Dermis blood vessel endothelial cell (primary cell): ENCODE results near the gene THY1. TPM values are rescaled to one million over a fixed set of nuclear protein-coding genes. Genes with fewer than 3 reads are reported as not detected.

Experiments used
- DNase-seq: peaks from one replicate; pipeline ENCODE4 v3.0.0; 2010
- total RNA-seq: library from RNA; depleted of rRNA; stranded (reverse); fragments of >200 nt; gene quantifications from 2 replicates; pipeline ENCODE4 v1.2.3, GENCODE V29; 2014

The THY1 gene
- total RNA-seq, 1 donor from 2014 or later: 1.0 TPM

DNA sequence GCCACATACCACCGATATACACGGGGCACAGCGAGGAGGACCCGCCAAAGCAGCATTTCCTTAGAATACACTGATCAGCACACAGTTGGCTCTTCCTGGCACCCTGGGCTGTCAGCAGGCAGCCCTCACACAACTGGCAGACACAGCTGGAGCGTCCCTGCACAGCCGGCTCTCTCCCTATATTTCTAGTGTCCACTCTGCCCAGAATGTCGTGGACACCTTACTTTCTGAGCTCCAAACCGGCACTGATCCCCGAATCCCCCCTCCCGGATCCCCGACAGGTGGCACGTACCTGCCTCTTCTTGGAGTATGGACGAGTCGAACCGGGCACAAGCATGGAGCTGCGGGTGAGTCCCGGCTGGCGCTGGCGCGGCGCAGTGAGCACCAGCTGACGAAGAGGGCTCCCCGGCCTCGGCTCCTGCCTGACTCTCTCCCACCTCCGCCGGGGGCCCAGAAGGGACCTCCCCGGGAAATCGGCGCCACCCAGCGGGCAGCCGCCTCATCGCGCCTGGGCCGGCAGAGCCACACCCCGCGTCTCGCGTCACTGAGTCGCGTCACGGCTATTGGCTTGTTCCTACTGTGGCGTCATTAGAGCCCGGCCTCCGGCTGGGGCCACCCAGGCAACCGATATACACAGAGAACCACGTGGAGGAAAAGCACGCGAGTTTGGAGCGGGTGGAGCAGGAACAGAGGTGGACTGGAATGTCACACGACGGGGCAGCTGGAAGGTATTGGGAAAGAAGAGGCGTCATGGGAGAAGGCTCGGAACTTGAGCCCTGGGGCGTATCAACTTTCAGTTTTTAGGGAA is 41.6 kb downstream of the THY1 start, which contains the start of gene USP2:
TSS of gene USP2 (minus strand) at position 510 of the 808 bp plus-strand sequence. CDS start 8,210 bp downstream, outside the sequence.
- DNase-seq: peak; percentile 96

DNA sequence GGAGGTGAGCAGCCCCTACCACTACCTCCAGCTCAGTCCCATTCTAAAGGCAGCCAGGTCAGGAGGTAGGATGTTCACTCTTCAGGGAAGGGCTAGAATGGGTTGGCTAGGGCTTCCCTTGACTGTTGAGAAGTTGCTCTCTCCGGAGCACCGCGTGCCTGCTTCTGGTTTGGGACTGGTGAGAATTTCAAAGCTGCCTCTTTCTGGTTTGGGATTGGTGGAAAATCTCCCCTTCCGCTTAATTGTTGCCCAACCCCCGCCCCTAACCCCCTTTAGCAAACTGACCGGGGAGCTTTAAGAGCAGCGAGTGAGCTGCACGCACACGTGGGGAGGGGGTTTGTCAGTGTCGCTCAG is 42.2 kb downstream of the THY1 start:
- no peak for DNase-seq

DNA sequence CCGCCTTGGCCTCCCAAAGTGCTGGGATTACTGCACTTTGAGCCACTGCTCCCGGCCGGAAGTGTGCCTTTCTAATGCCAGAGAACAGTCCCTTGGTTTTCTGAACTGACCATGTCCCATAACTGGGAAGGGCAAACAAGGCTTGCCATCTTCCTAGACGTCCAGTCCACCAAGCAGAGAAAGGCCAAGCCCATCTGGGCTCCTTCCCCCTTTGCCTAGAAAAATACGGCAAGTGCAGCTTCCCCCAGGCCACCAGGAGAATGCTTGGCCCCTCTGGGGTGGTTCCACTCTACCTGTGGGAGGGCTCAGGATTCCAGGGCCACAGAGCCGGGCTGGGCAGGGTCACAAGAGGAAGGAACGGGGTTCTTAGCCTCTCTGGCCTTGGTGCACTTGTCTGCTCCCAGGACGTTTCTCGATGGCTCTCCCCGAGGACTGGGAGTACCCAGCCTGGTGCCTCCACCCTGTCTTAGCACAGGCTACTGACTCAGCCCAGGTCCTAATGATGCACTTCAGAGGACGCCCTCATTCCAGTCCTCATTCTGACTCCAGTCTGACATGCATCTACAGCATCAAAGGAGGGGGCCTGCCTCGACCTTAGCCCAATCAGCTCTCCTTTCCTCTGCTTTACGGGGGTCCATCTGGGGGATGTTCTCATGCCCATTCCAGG is 42.7 kb downstream of the THY1 start:
- no peak for DNase-seq

DNA sequence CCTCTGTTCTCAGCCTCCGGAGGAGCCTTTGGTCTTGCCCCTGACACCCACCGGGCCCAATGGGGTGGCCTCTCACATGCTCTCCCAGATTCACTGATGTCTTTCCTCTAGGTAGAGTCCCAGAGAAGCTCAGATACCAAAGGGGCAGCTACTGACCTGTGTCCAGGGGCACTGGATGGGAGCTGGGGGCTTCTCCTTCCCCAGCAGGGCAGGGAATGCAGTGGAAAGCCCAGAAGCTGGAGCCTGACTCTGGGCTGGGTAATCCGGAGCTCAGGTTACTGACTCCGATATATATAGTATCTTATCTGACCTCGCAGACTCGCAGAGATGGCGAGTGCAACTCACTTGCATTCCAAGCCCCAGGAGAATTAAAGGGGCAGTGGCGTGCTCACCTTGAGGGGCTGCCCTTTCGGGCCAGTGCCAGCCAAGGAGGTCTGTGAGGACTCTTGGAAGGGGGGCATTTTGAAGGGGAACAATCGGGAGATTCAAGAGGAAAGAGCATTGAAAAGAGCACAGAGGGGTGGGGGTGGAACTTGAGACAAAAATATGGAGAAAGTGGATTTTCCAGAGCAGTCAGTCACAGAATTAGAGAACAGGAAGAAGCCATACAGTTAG is 44.0 kb downstream of the THY1 start:
- DNase-seq: no peak

DNA sequence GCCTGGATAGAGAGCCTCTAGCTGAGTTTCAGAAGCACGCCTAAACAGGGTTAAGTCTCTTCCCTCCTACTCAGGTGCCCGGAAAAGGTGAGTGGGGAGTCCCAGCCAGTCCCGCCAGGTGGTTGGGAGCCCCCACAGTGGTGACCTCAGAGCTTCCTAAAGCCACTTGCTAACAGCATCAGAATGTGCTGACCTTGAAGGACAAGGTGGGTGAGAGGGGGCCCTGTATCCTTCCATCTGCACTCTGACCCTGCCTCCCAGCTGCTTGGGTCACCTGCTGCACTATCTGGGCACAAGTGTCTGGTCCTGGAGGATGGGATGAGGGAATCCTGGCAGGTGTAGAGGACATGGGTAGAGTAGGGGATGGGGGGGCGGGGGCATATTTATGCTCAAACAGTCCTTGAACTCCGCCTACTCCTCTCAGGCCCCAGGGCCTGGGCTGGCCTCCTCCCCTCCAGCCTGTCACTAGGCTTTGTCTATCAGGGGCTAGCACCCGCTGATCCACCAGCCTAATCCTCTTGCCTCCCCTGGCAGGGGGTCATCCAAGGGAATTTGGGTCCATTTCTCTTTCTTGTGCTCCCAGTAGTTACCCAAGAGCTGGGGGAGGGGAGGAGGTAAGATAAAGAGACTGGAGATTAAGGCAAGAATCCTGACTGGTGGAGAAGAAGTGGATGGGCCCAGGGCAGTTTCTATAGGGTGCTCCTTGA is 44.9 kb downstream of the THY1 start:
- no peak for DNase-seq

DNA sequence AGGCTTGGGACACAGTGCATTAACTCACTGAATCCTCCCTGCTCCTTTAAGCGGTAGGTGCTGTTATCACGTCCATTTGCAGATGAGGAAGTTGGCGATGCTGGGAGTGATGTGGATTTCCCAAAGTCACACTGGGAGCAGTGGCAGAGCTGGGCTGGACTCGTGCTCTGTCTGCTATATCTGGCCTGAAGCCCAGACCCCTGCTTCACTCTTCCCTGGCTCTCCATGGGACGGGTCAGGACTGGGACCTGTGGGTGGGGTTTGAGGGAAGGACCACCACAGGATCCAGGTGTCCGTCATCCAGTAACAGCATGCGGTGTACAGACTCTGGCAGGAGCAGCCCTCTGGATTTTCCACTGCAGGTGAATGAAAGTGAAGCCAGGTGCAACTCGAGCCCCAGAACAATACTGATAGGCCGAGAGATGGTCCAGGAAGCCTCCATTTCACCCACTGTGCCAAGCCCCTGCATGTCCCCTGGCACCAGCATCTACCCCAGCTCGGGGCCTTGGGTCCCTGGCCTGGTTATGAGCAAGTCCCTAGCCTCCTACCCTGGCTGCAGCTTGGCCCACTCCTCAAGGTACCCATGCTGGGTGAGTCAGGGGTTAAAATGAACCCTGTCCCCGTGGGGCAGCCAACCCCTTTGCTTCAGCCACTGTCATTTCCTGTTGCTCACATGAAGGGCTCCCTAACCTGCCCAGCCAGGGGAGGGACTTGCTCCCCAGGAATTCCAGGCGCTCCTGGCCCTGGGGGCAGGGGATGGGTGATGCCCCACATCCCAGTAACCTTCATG is 45.7 kb downstream of the THY1 start:
- DNase-seq: no peak

DNA sequence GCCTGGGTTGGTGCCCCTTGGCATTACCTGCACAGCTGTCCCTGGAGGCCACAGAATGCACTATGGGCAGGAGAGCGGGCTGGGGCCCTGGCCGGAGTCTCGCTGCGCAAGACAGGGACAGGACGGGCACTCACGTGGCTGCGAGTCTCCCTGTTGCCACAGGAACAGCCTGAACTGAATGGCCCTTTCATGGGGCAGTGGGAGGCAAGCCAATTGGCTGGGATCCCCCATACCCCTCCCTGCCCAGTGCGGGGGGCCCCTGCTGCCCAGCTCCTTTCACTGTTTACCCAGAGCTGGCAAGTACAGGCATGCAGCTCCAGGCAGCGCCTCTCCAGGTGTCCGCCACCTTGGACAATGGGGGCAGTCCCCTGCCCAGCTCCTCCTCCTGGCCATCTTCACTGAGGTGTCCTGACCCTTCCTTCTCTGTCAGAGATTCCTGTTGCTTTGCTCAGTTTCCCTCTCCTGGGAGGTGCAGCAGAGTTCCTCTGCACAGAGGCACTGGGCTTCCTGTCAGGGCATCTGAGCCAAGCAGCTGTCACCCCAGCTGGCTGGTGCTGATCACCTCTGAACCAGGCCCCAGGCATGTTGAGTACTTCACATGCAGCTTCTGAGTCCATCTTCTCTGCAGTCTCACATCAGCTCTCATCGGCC is 46.6 kb downstream of the THY1 start:
- DNase-seq: no peak

DNA sequence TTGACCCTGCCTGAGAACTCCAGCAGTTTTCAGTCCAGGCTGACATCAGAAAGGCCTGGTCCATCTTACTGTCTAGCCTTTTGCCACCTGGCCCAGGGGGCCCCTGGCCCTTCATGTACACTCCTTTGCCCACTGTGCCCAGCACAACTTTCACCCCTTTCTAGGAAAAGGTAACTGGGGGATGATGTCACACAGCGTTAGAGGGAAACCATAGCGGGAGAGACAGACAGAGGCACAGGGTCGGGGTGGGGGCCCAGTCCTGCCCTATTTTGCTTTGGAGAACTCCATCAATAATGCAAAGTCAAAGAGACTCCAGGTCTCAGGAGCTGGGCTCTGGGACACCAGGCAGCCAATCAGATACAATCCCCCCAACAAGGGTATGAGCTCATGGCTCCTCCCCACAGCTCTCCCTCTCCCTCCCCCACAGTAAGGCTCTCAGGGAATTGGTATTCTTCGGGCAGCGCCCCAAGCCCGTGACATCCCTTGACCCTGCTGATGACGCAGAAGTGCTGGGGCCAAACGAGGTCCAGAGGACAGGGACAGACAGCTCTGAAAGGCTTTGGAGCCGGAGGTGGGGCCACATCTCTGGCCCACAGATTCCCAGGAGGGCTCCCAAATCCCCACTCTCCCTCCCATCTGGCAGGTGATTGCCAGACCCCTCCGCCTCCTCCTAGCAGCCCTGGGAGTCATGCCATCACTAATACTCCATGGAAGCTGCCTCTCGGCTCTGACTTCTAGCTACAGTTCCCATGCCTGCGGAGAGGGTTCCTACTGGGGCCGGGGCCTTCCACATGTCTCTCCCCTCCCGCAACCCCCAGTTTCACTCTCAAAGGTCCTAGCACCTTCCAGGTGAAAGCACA is 47.4 kb downstream of the THY1 start:
- no peak for DNase-seq

DNA sequence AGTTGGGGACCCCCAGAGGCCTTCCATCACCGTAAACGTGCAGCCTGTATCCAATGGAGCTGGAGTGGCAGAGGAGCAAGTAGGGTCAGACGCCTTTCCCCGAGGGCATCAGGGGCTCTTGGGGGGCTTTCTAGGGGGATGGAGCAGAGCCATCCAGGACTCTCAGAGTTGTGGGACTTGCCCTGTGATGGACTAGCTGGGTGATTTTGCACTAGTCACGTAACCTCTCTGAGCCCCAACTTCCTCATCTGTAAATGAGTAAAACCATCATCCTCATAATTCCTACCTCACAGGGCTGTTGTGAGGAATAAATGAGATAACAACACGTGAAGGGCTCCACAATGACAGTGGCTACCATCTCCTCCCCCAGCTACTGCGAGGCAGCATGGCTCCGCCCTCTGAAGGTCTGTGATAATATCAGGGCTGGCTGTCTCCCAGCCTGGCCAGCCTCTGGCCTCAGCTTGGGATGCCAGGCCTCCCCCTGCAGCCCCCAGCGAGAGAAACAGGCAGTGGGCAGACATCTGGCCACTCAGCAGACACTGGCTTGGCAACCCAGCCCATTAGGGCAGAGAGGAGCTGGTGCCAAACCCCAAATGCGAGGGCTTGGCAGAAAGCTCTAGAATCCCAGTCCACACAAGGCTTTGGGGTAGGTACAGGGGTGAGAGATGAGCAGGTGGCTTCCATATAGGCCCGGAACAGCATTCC is 48.2 kb downstream of the THY1 start:
- DNase-seq: no peak

DNA sequence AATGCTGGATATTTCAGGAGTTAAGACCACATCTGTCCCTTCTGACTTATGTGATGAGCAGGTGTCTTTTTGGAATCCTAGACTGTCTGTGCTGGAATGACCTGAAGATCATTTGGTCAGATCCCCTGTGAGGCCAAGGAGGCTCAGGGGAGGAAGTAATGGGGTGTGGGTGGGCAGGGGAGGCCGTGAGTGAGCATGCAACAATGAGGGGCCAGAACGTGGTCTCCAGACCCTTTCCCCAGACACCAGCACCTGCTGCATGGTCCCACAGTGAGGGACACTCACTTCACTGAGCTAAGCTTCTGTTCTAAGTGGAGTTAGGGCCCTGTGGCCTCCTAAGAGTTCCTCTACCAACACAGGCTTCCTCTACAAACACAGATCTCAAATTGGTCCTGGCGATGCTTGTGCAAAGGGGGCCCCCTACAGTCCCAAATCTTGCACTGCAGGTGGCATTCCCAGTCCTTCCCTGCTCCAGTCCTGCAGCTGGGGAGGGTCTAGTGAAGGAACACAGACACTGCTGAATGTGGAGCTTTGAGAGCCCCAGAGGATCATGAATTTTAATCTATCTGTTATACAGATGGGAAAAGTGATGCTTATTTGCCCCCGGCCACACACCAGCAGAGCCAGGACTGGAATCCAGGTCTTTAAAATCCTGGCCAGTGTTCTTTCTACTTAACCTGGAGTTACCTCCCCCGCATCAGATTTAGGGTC is 48.9 kb downstream of the THY1 start:
- peak; percentile 88 for DNase-seq

DNA sequence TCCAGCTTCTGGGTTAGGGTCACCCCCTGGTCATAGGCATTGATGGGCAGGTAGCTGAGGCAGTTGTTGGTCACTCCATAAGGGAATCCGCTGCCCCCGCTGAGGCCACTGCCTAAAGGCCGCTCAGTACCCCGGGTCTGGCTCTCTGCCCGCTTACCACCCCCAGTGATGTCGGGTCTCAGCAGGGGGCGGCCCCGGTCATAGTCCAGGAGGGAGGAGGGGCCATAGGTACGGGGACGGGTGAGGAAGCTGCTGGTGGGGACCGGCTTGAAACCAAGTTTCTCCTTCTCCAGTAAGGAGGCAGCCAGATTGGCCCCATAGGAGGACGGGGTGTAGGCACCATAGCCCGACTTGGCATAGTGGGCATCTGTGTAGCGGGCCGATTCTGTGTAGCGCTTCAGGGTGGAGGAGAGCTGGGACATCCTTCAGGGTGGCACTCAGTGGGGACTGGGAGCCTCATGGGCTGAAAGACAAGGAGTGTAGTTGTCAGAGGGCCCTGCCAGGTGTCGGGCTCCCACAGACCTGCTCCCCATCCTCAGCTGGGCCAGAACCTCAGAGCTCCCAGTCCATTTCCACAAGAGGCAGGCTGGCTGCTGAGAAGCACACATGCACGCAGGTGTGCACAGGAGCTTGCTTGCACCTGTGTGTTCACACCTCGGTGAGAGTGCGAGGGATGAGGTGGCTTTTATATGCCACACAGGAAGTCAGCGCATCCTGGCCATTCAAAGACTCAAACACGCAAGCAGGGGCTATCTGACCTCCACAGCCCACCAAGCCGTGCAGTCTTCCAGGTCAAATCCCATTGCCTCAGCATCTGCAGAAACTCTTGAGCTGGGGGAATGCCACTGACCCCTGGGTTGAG is 49.7 kb downstream of the THY1 start:
- DNase-seq: no peak

DNA sequence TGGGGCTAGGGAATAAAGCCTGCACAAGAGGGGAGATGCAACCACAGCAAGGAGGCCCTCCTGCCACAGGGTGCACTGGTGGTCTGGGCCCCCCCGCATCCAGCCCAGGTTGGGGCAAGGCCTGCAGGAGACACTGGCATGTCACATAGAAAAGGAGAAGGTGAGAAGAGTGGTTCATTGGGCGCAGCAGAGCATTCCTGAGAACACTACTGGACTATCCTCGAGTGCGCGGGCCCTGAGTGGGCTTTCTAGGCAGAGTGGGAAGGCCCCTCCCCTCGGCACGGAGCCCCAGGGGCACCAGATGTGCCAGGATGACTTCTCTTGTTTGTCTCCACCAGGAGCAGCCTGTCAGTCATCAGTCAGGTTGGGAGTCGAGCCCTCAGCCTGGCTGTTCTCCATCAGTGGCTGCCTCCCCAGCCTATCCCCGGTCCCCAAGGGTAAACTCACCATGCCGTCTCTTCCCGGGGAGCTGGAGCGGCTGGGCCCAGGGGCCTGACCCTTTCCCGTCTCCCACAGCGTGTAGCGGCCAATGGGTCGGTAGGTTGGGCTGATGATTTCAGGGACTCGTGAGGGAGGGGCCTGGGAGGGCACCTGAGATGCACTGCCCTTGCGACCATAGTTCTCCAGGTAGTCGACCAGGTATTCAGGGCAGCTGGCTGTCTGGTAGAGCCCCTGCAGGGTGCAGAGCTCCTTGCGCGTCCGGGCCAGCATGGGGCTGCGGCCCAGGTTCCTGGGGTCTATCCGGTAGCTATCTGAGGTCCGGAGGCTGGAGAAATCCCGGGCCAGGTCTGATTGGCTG is 50.5 kb downstream of the THY1 start:
- no peak for DNase-seq

DNA sequence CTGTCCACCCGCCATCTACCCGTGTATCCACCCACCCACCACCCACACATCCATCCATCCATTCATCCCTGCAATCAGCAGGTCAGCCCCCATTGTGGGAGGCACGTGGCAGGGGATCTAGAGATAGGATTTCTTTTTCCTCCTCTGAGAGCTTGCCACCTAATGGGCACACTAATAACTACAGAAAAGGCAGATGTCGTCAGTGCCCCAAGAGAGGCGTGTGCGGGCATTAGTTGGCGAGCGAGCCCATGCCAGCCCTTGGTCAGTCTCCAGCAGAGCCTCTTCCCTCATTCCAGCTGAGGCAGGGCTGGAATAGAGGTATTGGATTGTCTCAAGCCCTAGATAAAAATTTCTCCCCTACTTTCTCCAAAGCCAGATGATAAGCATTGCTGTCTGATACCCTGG is 51.2 kb downstream of the THY1 start:
- peak; percentile 53 for DNase-seq

DNA sequence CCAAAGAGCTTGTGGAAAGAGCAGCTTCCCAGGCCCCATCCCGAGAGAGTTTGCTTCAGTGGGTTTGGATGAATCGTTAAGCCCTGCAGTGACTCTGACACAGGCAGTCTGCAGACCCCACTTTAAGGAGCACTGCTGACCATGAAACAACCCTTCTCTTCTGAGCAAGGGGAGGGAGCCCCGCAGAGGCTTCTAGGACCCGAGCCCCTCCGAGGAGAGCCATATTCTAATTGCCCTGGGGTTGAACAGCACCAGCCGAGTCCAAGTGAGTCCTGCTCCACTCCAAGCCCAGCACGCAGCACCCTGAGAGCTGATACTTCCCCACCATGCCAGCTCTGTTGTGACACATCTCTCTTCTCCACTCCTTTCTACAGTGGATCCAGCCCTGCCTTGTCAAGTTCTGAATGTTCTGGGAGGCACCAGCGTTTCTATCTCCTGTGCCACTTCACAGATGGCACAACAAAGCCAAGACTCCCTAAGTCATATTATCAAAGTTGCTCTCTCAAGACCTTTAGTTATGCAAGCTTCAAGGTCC is 51.8 kb downstream of the THY1 start:
- DNase-seq: no peak

DNA sequence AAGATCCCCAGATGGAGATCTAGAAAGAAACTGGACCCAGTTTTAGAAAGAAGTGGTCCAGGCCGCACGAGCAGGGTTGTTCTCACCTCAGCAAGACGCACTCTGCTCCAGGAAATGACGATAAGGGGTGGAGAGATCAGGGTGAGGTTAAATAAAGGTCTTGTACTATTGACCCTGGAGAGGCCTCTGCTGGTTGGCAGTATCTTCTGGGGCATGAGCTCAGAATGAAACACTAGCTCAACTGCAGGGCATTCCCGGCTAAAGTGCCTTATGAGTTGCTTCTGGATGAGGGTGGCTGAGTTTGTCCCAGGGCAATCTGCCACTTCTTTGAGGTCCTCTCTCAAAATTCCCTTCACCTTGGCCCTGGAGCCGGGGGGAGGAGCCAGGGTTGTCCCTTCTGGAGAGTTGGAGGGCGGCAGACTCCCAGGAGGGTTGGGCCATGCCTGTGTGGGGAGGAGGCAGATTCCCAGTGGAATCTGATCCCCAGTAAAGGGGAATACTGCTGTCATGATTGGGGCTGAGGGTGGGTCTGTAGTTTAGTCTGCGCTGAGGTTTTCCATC is 52.4 kb downstream of the THY1 start:
- DNase-seq: no peak

DNA sequence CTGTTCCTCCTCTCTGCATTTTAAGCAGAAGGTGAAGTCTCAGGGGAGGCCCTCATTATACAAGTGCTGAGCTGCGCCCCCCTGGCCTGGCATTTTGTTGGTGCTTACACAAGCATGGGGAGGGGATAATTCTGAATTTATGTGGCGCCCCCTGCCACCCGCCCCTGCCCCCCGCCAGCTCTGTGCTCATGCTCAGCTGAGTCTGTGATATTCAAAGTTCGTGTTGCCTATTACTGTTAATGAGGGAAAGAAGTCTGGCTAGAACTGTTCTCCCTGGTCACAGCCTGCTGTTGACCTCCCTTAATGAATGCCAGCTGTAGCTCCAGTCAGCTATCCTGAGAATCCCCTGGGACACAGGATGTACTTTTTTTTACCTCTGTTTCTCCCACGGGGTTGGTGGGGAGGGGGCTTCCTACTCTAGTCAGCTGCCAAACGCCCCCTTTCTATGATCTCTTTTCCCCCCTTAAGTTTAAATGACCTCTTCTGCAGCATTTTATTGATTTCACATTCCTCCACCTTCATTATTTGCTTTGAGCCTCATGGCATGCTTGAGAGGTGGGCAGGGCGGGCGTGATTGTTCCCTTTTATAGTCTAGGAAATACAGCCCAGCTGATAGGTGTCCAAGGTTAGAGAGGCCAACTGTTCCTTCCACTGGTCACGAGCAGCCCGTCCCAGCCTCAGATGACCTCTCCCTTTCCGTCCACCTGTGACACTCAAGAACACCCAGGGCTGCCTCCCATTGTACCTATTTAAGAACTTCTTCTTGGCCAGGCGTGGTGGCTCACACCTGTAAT is 53.6 kb downstream of the THY1 start:
- DNase-seq: no peak
